Endothelial cell of umbilical vein (primary cell): ENCODE data around the gene TTC33. TPM values are rescaled to one million over a fixed set of nuclear protein-coding genes. Genes with fewer than 3 reads are reported as not detected.

ENCODE experiments used
- BruUV-seq: library from RNA; stranded (reverse); fragments of 400-500 nt; replicated peaks from 2 replicates; lab custom pipeline; 2021; lab: Mats Ljungman, UMichigan
- CTCF ChIA-PET: fragments of 300-600, 350-600 bp; sonication (Branson Sonifier 250); formaldehyde crosslinking; loops from one replicate; lab custom pipeline; 2021; ENCODE audit warnings: antibody characterized with exemption, inconsistent platforms; lab: Charles Lee
- POLR2A ChIA-PET: fragments of 300-600, 350-600 bp; sonication (Branson Sonifier 250); formaldehyde crosslinking; loops from one replicate; lab custom pipeline; 2021; ENCODE audit warnings: antibody characterized with exemption, inconsistent platforms; lab: Charles Lee
- DNase-seq: peaks from one replicate; pipeline ENCODE4 v3.0.0-alpha.2; 2011; ENCODE audit warnings: low read depth, low spot score
- FAIRE-seq: peaks from 2 replicates; lab custom pipeline; 2011; peaks lifted over from hg19 to GRCh38; lab: Jason Lieb, UNC
- H2AFZ ChIP-seq: 2 replicates; pipeline ENCODE4 v1.6.0; 2012; ENCODE audit warnings: low read depth, low read length, control low read depth, inconsistent platforms
- H3K27ac ChIP-seq: 2 replicates; pipeline ENCODE4 v1.5.1; 2011; ENCODE audit warnings: low read depth, mild to moderate bottlenecking, control low read depth, low read length, moderate library complexity; ENCODE audit not compliant: insufficient read depth
- H3K27me3 ChIP-seq, 2 experiments: 2 replicates each; pipeline versions ENCODE4 v1.6.0 to v1.6.1; 2011; ENCODE audit warnings: low read length in 2 of 2, mixed read lengths in 1 of 2; ENCODE audit not compliant: control insufficient read depth in 2 of 2, insufficient read depth in 2 of 2
- H3K36me3 ChIP-seq, 2 experiments: 2 replicates in 1 of 2; 3 replicates in 1 of 2; pipeline ENCODE4 v1.5.1; 2011; ENCODE audit warnings: low read length in 2 of 2, mild to moderate bottlenecking in 1 of 2, moderate library complexity in 1 of 2; ENCODE audit not compliant: control insufficient read depth in 2 of 2, insufficient read depth in 2 of 2; ENCODE audit errors: extremely low read depth in 1 of 2
- H3K4me1 ChIP-seq: 3 replicates; pipeline ENCODE4 v1.5.1; 2011; ENCODE audit warnings: mild to moderate bottlenecking, low read length; ENCODE audit not compliant: control insufficient read depth, insufficient read depth; ENCODE audit errors: extremely low read depth
- H3K4me2 ChIP-seq: 2 replicates; pipeline ENCODE4 v1.6.1; 2011; ENCODE audit warnings: low read length, control low read depth, mixed read lengths; ENCODE audit not compliant: insufficient read depth
- H3K4me3 ChIP-seq, 3 experiments: fragments of 200-600 bp in 1 of 3; sonication (generic), shearing (Covaris generic) in 1 of 3; replicated peaks in 1 of 3; 2 replicates each; pipeline ENCODE4 v1.5.1; 2011 to 2016; ENCODE audit warnings: control low read depth in 3 of 3, low read length in 3 of 3, mild to moderate bottlenecking in 2 of 3, inconsistent platforms in 1 of 3, low read depth in 1 of 3, moderate library complexity in 1 of 3; ENCODE audit not compliant: insufficient read depth in 1 of 3
- H3K79me2 ChIP-seq: 2 replicates; pipeline ENCODE4 v1.6.0; 2012; ENCODE audit warnings: low read length, inconsistent platforms; ENCODE audit not compliant: control insufficient read depth, insufficient read depth
- H3K9ac ChIP-seq: replicated peaks from 2 replicates; pipeline ENCODE3; 2011; ENCODE audit warnings: low read length, control low read depth; ENCODE audit not compliant: insufficient read depth; ENCODE audit errors: extremely low read depth
- H3K9me1 ChIP-seq: replicated peaks from 3 replicates; pipeline ENCODE4 v1.6.0; 2011; ENCODE audit warnings: mild to moderate bottlenecking, low read length; ENCODE audit not compliant: control insufficient read depth, insufficient read depth; ENCODE audit errors: extremely low read depth
- H3K9me3 ChIP-seq: replicated peaks from 2 replicates; pipeline ENCODE4 v1.5.1; 2012; ENCODE audit warnings: low read length, inconsistent platforms; ENCODE audit not compliant: control insufficient read depth, insufficient read depth
- H4K20me1 ChIP-seq: replicated peaks from 2 replicates; pipeline ENCODE3; 2011; ENCODE audit warnings: mild to moderate bottlenecking, low read length; ENCODE audit not compliant: control insufficient read depth, insufficient read depth; ENCODE audit errors: extremely low read depth
- EZH2 ChIP-seq: IDR thresholded peaks from 2 replicates; pipeline ENCODE4 v1.6.1; 2012; ENCODE audit warnings: borderline replicate concordance, low read depth, mild to moderate bottlenecking, moderate library complexity, low read length, inconsistent platforms; ENCODE audit not compliant: severe bottlenecking
- FOS ChIP-seq: IDR thresholded peaks from 2 replicates; pipeline ENCODE4 v1.6.1; 2011; ENCODE audit warnings: mild to moderate bottlenecking, low read length, moderate library complexity, borderline replicate concordance; ENCODE audit not compliant: insufficient read depth
- GATA2 ChIP-seq: IDR thresholded peaks from 2 replicates; pipeline ENCODE4 v1.7.0; 2011; ENCODE audit warnings: low read depth, mild to moderate bottlenecking, moderate library complexity, mixed read lengths, low read length; ENCODE audit not compliant: insufficient read length, insufficient read depth
- JUN ChIP-seq: IDR thresholded peaks from 2 replicates; pipeline ENCODE4 v1.6.1; 2011; ENCODE audit warnings: borderline replicate concordance, low read depth; ENCODE audit not compliant: insufficient read length, insufficient read depth
- MAX ChIP-seq: IDR thresholded peaks from 2 replicates; pipeline ENCODE4 v1.6.1; 2011; ENCODE audit not compliant: insufficient read depth, insufficient read length
- MYC ChIP-seq: IDR thresholded peaks from one replicate; pipeline ENCODE4 v1.6.1; 2011; ENCODE audit warnings: mild to moderate bottlenecking, low read depth, low read length
- POLR2A ChIP-seq: IDR thresholded peaks from 2 replicates; pipeline ENCODE4 v1.6.1; 2012; ENCODE audit warnings: low read depth, mild to moderate bottlenecking, control low read depth, low read length
- POLR2AphosphoS5 ChIP-seq: IDR thresholded peaks from 2 replicates; pipeline ENCODE4 v1.6.1; 2012; ENCODE audit warnings: low read depth, mild to moderate bottlenecking, control low read depth, low read length, moderate library complexity; ENCODE audit not compliant: insufficient read depth
- dilution Hi-C: fragments of 300-500 bp; cut with MboI; formaldehyde crosslinking; loops from one replicate; pipeline ENCODE4 v1.15.0; 2019; ENCODE audit warnings: low sequenced_read_pairs; ENCODE audit not compliant: extremely low pct_ligation_motif_present
- intact Hi-C: fragments of 100-400 bp; cut with micrococcal nuclease; formaldehyde crosslinking; loops from one replicate; pipeline ENCODE4 v1.10.0; 2022
- polyA plus RNA-seq, 4 experiments: library from polyadenylated mRNA; depleted of rRNA in 3 of 4; stranded (reverse) in 3 of 4; unstranded in 1 of 4; fragments of >200 nt; gene quantifications; 2 replicates each; pipeline versions ENCODE4 v1.2.1 to v1.2.3, GENCODE V29; 2011 to 2012; ENCODE audit warnings: missing spikeins in 1 of 4
- total RNA-seq: library from RNA; stranded (reverse); gene quantifications from 2 replicates; pipeline ENCODE4 v1.2.3, GENCODE V29; 2021
- TF ChIP-seq, protein P1 (sequence below), 2 donors: IDR thresholded peaks; 1 replicate in 1 of 2; 2 replicates in 1 of 2; pipeline ENCODE4 v1.5.1; 2011; ENCODE audit warnings: low read length in 2 of 2, mild to moderate bottlenecking in 2 of 2, moderate library complexity in 2 of 2, control low read depth in 1 of 2, inconsistent platforms in 1 of 2, low read depth in 1 of 2; ENCODE audit not compliant: insufficient read depth in 1 of 2; ENCODE audit errors: extremely low read depth in 1 of 2

Gene TTC33
- total and polyA plus RNA-seq, 2 donors (not counting 3 experiments of a cell fraction or from before 2014, with no cell fraction given), result 2.2 to 11.7 TPM

GRCh38 chr5:40634593-40634992, 121.2 kb downstream of the TTC33 start:
- no peaks in the 10 kb centered on the region for H4K20me1 ChIP-seq
- BruUV-seq, result no TSS peak
- no peak for TF ChIP-seq POLR2AphosphoS5
- TF ChIP-seq FOS, result no peak
- TF ChIP-seq EZH2, result no peak
- no peaks in the 10 kb centered on the region for H3K27me3 ChIP-seq
- no peaks in the 10 kb centered on the region for H3K9me1 ChIP-seq
- dilution Hi-C loops, result no loop called here
- intact Hi-C loops, result no loop called here
- no peaks in the 10 kb centered on the region for H3K9me3 ChIP-seq
- DNase-seq, result no peak
- no peaks in the 10 kb centered on the region for H3K79me2 ChIP-seq
- POLR2A ChIA-PET, result no interaction called here
- H3K9ac ChIP-seq, result no peak overlapping the region
- no peak overlapping the region for H3K4me3 ChIP-seq
- no peak for FAIRE-seq
- H3K36me3 ChIP-seq, result no peaks in the 10 kb centered on the region
- CTCF ChIA-PET, result no interaction called here
- H3K4me2 ChIP-seq, result no peak overlapping the region
- H2AFZ ChIP-seq, result no peak overlapping the region
- no peaks in the 10 kb centered on the region for H3K4me1 ChIP-seq
- no peak overlapping the region for H3K27ac ChIP-seq

- H3K4me3 ChIP-seq, result no peak overlapping the region
- dilution Hi-C loops (no loop called here), intact Hi-C loops (no loop called here)
- FAIRE-seq, result no peak
- H3K27me3 ChIP-seq, result no peaks in the 10 kb centered on the region
- ChIA-PET POLR2A (no interaction called here), CTCF (no interaction called here)
- no TSS peak for BruUV-seq
- H3K9me1 ChIP-seq, result no peaks in the 10 kb centered on the region
- TF ChIP-seq JUN, result no peak
- TF ChIP-seq, protein P1, sequence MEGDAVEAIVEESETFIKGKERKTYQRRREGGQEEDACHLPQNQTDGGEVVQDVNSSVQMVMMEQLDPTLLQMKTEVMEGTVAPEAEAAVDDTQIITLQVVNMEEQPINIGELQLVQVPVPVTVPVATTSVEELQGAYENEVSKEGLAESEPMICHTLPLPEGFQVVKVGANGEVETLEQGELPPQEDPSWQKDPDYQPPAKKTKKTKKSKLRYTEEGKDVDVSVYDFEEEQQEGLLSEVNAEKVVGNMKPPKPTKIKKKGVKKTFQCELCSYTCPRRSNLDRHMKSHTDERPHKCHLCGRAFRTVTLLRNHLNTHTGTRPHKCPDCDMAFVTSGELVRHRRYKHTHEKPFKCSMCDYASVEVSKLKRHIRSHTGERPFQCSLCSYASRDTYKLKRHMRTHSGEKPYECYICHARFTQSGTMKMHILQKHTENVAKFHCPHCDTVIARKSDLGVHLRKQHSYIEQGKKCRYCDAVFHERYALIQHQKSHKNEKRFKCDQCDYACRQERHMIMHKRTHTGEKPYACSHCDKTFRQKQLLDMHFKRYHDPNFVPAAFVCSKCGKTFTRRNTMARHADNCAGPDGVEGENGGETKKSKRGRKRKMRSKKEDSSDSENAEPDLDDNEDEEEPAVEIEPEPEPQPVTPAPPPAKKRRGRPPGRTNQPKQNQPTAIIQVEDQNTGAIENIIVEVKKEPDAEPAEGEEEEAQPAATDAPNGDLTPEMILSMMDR (IDR thresholded peaks at IDR 0.05; ENCODE audit: extremely low read depth in 1 of 2, insufficient read depth in 1 of 2, low read depth in 1 of 2, low read length in 2 of 2), result no peak
- no peak for TF ChIP-seq GATA2
- no peak for TF ChIP-seq MAX
- TF ChIP-seq FOS, result no peak
- no peak for TF ChIP-seq MYC
- no peak for TF ChIP-seq POLR2AphosphoS5
- no peak for TF ChIP-seq EZH2
- TF ChIP-seq POLR2A, result no peak
- H3K36me3 ChIP-seq, result no peaks in the 10 kb centered on the region
- no peaks in the 10 kb centered on the region for H3K9me3 ChIP-seq
- no peak for DNase-seq
- H3K79me2 ChIP-seq, result no peaks in the 10 kb centered on the region
- no peak overlapping the region for H3K27ac ChIP-seq
- H4K20me1 ChIP-seq, result no peaks in the 10 kb centered on the region
- no peak overlapping the region for H3K4me2 ChIP-seq
- H3K4me1 ChIP-seq, result no peaks in the 10 kb centered on the region
- H2AFZ ChIP-seq, result no peak overlapping the region
- H3K9ac ChIP-seq, result no peak overlapping the region
These were observed 121.6 kb downstream of the TTC33 start for GRCh38 chr5:40634154-40634553.
